KBM-7 (cell line): ENCODE results near the gene COMMD7.
A peak's percentile ranks its signal among the peaks of the same experiment; 100 is the strongest.
"Not testable (repeated sequence)": the region's sequence is repeated elsewhere in the genome, so short reads cannot be mapped to it uniquely, and the experiment has no call there.

ENCODE experiments used
- DNase-seq: peaks from one replicate; pipeline ENCODE4 v3.0.0-alpha.2; 2015
- in situ Hi-C: fragments of 300-500 bp; cut with MboI; formaldehyde crosslinking; loops from 2 replicates; pipeline ENCODE4 v1.14.3; 2020; ENCODE audit warnings: low sequenced_read_pairs, low pct_unique_long_range_greater_than_20kb, mixed read lengths

COMMD7 gene

GRCh38 chr20:32737371-32738223 is 5.7 kb downstream of the COMMD7 start:
- no peak for DNase-seq

DNA sequence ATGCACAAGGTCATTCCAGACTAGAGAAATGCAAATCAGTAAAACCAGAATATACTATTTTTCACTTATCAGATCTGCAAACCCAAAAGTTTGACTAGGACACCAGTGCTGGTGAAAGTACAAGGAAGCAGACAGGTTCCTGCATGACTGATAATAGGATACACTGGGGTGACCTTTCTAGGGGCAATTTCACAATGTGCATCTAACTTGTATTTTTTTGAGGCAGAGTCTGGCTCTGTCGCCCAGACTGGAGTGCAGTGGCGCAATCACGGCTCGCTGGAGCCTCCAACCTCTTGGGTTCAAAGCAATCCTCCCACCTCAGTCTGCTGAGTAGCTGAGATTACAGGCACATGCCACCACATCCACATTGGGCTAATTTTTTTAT is 11.4 kb downstream of the COMMD7 start:
- in situ Hi-C loops = no loop called here

More at GRCh38 chr20:32737371-32738223, 5.7 kb downstream of the COMMD7 start:
- in situ Hi-C loops = no loop called here

DNA sequence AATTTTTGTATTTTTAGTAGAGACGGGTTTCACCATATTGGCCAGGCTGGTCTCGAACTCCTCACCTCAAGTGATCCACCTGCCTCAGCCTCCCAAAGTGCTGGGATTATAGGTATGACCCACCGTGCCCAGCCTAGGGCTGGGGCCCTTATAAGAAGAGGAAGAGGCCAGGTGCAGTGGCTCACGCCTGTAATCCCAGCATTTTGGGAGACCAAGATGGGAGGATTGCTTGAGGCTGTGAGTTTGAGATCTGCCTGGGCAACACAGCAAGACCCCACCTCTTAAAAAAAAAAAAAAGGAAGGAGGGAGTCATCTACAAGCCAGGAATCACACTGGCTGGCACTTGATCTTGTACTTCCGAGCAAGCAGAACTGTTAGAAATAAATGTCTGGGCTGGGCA is 13.9 kb downstream of the COMMD7 start:
- in situ Hi-C loops, DNase-seq: not testable (repeated sequence)

More for the DNA sequence above, 11.4 kb downstream of the COMMD7 start:
- DNase-seq = peak; percentile 56

DNA sequence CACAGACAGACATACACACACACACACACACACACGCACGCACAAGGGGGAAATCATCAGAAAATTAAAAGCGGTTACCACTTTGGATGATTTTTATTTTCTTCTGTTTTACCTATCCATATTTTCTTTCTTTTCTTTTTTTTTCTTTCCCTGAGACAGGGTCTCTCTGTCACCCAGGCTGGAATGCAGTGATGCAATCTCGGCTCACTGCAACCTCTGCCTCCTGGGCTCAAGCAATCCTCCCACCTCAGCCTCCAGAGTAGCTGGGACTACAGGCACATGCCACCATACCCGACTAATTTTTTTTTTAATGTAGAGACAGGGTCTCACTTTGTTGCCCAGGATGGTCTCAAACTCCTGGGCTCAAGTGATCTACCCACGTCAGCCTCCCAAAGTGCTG is 14.8 kb downstream of the COMMD7 start:
- in situ Hi-C loops, DNase-seq: not testable (repeated sequence)

GRCh38 chr20:32727683-32728082 is 15.6 kb downstream of the COMMD7 start:
- in situ Hi-C loops = no loop called here

GRCh38 chr20:32718749-32719348 is 24.4 kb downstream of the COMMD7 start:
- DNase-seq = no peak
- in situ Hi-C loops = no loop called here

More at GRCh38 chr20:32727683-32728082, 15.6 kb downstream of the COMMD7 start:
- no peak for DNase-seq

DNA sequence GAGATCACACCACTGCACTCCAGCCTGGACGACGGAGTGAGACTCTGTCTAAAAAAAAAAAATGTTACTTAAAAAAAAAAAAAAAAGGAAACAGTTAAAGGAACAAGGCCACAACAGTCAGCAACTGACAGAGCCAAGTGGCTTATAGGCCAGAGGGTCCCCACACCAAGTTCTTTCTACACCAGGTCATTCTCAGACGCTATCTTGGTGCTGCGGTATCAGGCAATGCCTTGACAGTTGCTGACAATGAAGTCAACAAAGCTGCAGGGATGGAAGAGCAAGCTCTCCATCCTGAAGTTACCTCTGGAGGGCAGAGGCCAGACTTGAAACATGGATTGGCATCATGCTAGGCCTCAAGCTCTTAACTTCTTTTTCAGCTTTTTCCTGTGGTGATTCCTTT is 31.9 kb downstream of the COMMD7 start:
- in situ Hi-C loops = no loop called here
- DNase-seq = no peak

DNA sequence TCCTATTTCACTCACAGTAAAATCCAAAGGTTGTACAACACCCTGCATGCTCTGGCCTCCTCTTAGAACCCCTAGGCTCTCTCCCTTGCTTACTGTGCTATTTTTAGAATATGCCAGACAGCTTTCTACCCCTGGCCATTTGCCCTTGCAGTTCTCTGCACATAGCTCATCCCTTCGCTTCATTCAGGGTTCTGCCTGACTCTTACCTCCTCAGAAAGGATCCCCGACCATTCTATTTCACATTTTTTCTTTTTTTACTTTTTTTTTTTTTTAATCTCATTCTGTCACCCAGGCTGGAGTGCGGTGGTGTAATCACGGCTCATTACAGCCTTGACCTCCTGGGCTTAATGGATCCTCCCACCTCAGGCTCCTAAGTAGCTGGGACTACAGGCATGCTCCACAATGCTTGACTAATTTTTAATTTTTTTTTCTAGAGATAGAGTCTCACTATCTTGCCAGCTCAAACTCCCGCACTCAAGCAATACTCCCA is 33.6 kb downstream of the COMMD7 start:
- in situ Hi-C loops = no loop called here
- DNase-seq = no peak

GRCh38 chr20:32709029-32709631 is 34.1 kb downstream of the COMMD7 start:
- in situ Hi-C loops = not testable (repeated sequence)

DNA sequence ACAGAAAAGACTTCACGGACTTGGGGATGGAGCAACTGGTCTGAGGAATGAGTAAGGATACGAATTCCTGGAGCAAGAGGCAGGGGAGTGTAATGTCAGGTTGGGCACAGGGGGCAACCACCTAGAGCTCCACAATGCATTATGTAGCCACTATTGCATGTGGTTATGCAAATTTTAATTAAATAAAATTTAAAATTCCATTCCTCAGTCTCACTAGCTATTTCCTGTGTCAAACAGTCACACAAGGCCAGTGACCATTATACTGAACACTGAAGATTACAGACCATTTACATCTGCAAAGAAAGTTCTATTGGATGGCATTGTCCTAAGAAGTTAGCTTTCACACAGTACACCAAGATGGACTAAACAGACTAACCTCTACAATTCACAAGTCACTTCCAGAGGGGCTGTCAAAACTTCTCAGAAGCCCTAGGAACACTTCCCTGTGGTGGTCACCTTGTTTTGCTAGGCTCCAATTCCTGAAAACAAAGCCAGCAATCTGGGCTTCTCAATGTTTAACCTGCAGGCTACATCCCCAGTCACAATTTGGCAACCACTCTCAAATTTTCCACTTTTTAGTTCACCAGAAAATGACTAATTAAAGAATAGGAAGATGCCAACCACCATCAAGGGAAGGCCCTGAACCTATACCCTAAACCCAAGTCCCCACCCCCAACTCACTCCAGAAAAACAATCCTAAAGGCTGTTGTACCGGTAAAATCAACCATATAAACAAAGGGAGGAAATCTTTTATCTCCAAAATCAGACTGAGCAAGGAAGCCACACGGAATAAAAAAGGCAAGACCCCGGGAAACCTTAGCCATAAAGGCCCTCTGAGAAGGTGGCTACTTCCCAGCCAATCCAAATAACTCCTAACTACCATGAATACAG is 35.3 kb downstream of the COMMD7 start:
- DNase-seq = no peak
- in situ Hi-C loops = no loop called here

More at GRCh38 chr20:32709029-32709631, 34.1 kb downstream of the COMMD7 start:
- not testable (repeated sequence) for DNase-seq

DNA sequence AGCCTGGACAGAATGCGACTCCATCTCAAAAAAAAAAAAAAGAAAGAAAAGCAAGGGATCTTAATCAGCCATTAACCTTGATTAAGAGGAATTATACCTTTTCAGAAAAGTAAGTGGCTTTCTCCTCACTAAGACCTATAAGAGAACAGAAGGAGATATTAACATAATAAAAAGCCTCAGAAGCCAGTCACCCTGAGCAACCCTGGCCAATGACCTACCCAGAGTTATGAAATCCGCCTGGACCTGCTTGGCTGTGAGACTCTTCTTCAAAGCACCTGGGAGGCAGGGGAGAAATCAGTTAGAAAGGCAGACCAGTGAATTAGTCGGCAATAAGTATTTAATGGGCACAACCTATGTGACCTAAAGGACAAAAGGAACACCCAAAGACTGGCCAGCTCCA is 36.8 kb downstream of the COMMD7 start:
- DNase-seq = no peak
- in situ Hi-C loops = no loop called here

- in situ Hi-C loops = no loop called here
- no peak for DNase-seq
These were observed 40.4 kb downstream of the COMMD7 start for GRCh38 chr20:32702706-32703425.

DNA sequence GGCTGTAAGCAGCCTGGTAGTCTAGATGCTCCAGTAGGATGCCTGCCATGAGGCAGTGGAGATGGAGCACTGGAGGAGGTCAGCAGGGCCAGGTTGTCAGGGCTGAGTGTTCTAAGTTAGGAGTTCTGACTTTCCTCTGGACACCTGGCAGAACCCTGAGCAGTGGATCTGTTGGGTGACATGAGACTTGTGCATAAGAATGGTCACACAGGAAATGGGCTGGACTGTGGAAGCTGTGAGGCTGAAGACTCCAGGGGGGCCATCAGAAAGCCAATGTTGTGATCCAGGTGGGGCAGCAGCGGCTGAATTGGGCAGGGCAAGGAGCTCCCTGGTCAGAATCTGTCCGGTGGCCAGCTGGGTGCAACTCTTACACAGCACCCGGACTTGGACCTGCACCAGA is 45.7 kb downstream of the COMMD7 start:
- in situ Hi-C loops = no loop called here
- DNase-seq = no peak

- in situ Hi-C loops = no loop called here
- no peak for DNase-seq
These were observed 48.2 kb downstream of the COMMD7 start for GRCh38 chr20:32695089-32695488.

- DNase-seq, in situ Hi-C loops: not testable (repeated sequence)
These were observed 54.3 kb downstream of the COMMD7 start for GRCh38 chr20:32688966-32689365.

GRCh38 chr20:32687180-32687532 is 56.1 kb downstream of the COMMD7 start:
- DNase-seq = no peak
- in situ Hi-C loops = no loop called here

- in situ Hi-C loops = no loop called here
- no peak for DNase-seq
These were observed 56.6 kb downstream of the COMMD7 start for GRCh38 chr20:32686530-32687179.
